Measurements from ENCODE around the gene ETF1. TPM values are rescaled to one million over a fixed set of nuclear protein-coding genes. Genes with fewer than 3 reads are reported as not detected.
A peak's percentile ranks its signal among the peaks of the same experiment; 100 is the strongest.

The ETF1 gene
- total and polyA plus RNA-seq, 9 of the 15 experiments (the other 6 are each of a cell fraction or from before 2014, with no cell fraction given), result 53.7 to 209 (median 164) TPM

DNA sequence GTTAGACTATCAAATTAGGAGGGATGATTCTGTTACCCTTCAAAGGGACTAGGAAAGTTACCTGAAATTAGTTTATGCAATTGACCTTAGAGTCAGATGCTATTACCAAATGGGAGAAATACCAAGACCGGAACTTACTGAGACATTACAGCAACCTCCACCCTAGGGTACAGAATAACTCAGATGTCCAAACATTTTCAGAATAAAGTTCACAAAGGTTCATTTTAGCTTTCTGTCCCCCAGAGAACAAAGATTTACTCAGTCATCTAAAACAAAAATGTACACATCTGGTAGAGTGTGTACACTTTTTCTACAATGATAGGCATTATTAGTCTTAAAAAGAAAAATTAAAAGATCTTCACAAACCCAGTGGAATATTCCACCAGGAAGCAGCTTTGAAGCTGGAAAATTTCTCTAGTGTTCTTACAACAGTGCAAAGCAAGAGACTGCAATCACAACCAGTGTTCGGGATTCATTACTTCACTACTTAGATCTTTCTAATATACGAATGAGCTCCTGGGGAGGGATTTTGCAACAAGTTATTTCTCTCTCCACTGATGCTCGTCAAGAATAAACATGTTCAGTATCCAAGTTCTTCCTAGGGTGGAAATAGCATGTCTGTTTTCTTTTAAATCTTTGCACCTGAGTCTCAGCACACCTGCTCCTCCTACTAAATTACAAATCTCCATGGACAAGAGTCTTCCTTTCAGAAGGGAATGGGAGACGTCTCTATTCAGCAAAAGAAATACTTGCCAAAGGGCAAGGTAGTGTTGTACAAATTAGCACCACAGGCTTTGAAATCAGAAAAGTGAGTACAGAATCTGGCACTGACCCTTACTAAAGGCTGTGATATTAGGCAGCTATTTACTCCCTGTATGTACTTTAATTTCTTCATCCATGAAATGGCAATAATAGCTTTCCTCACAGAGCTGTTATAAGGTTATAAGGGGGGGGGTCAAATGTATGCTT lies 8.8 kb downstream of the ETF1 start:
- 92% methylated on average over 5 of the region's 5 CpGs for WGBS (ENCODE audit: insufficient coverage, low coverage, missing lambda C conversion rate)
- Histone ChIP-seq H3K9me3 (replicated peaks; ENCODE audit: control insufficient read depth, insufficient read depth, low read depth, low read length) (no peaks in the 10 kb centered on the region), H3K36me3 (ENCODE audit: control insufficient read depth, insufficient read depth, low read length) (peaks cover 88% of the 10 kb centered on the region), H3K9ac (ENCODE audit: insufficient read depth in 1 of 2, low read depth in 2 of 2, low read length in 2 of 2) (no peak overlapping the region), H4K20me1 (replicated peaks; ENCODE audit: control insufficient read depth, insufficient read depth, low read length) (peaks cover 30% of the 10 kb centered on the region), H3K9me1 (ENCODE audit: control insufficient read depth, insufficient read depth, low read length) (no peaks in the 10 kb centered on the region), H3K27me3 (ENCODE audit: control insufficient read depth in 2 of 2, insufficient read depth in 2 of 2, low read length in 2 of 2) (no peaks in the 10 kb centered on the region), H3K4me1 (replicated peaks in 1 of 2; ENCODE audit: control insufficient read depth in 2 of 2, insufficient read depth in 2 of 2, low read length in 2 of 2) (peaks cover 4 to 18% of the 10 kb centered on the region in 2 experiments; a peak in 3 of 5 replicates), H3K4me3 (no peak overlapping the region), H3K79me2 (ENCODE audit: control insufficient read depth, insufficient read depth, low read length) (peaks cover 97% of the 10 kb centered on the region), H3K27ac (ENCODE audit: extremely low read depth, low read depth, low read length) (no peak overlapping the region), H3K4me2 (ENCODE audit: insufficient read depth, low read length) (no peak overlapping the region), H2AFZ (ENCODE audit: low read depth, low read length) (no peak overlapping the region)
- POLR2A ChIA-PET, result interaction anchor here (0.7 to 3.4 kb wide), 4 partner anchors 8 to 40 kb away, joined by 3 to 18 read pairs (median 4); partner anchors contain the start of gene ETF1
- TF ChIP-seq POLR2G (IDR thresholded peaks at IDR 0.05; ENCODE audit: low read depth, low read length) (peak; percentile 17; the same call in 1 of the 2 replicates), RFX7 (CRISPR knock-in tag; IDR thresholded peaks at IDR 0.05) (no peak), POLR2AphosphoS5 (IDR thresholded peaks at IDR 0.05; ENCODE audit: control insufficient read depth, insufficient read depth, low read depth, low read length) (peak; percentile 23; the same call in 1 of the 2 replicates)
- DNase-seq (ENCODE audit: extremely low read depth in 1 of 4, low spot score in 3 of 4) (no peak), ATAC-seq (no peak), FAIRE-seq (no peak)
- CTCF ChIA-PET (ENCODE audit: low intra/inter-chr PET ratio), result interaction anchor here (0.6 kb wide), 1 partner anchor 379 kb away, joined by 4 read pairs; no protein-coding TSS in a partner anchor
- intact Hi-C loops (cut with micrococcal nuclease) (no loop called here), in situ Hi-C loops (cut with MboI) (no loop called here)
- TSS peak; percentile 4 for BruUV-seq (replicated peaks)
